Mesenchymal stem cell (in vitro differentiated cells and primary cell): ENCODE measurements around the gene SPHK2.
A peak's percentile ranks its signal among the peaks of the same experiment; 100 is the strongest.
"Not testable (repeated sequence)": the region's sequence is repeated elsewhere in the genome, so short reads cannot be mapped to it uniquely, and the experiment has no call there.

Experiments
- DNase-seq: peaks from one replicate; pipeline ENCODE4 v3.0.0-alpha.2; 2013
- H2AFZ ChIP-seq: one replicate; pipeline ENCODE4 v1.6.1; 2013; ENCODE audit warnings: low read depth, mild to moderate bottlenecking, control low read depth, inconsistent platforms, low read length, moderate library complexity
- H2AK5ac ChIP-seq: 2 replicates; pipeline ENCODE4 v1.6.1; 2013; ENCODE audit warnings: low read length, moderate library complexity, mild to moderate bottlenecking, inconsistent platforms; ENCODE audit not compliant: severe bottlenecking
- H2BK120ac ChIP-seq: one replicate; pipeline ENCODE4 v1.6.1; 2013; ENCODE audit warnings: low read depth, mild to moderate bottlenecking, inconsistent platforms, low read length, moderate library complexity
- H2BK12ac ChIP-seq, 2 experiments: one replicate each; pipeline ENCODE4 v1.6.1; 2013; ENCODE audit warnings: inconsistent platforms in 2 of 2, low read length in 2 of 2, mild to moderate bottlenecking in 2 of 2, moderate library complexity in 2 of 2, control low read depth in 1 of 2
- H2BK15ac ChIP-seq: one replicate; pipeline ENCODE4 v1.6.1; 2013; ENCODE audit warnings: mild to moderate bottlenecking, low read depth, inconsistent platforms; ENCODE audit not compliant: poor library complexity, severe bottlenecking
- H2BK5ac ChIP-seq: 2 replicates; pipeline ENCODE4 v1.6.1; 2013; ENCODE audit warnings: low read depth, mild to moderate bottlenecking, low read length, control low read depth, inconsistent platforms; ENCODE audit not compliant: poor library complexity, severe bottlenecking
- H3K14ac ChIP-seq, 2 experiments: one replicate each; pipeline ENCODE4 v1.6.1; 2013; ENCODE audit warnings: inconsistent platforms in 2 of 2, low read length in 2 of 2, control low read depth in 1 of 2, mild to moderate bottlenecking in 1 of 2, moderate library complexity in 1 of 2
- H3K18ac ChIP-seq, 2 experiments: one replicate each; pipeline ENCODE4 v1.6.1; 2013; ENCODE audit warnings: inconsistent platforms in 2 of 2, low read length in 2 of 2, control low read depth in 1 of 2, low read depth in 1 of 2, mild to moderate bottlenecking in 1 of 2
- H3K23ac ChIP-seq, 2 experiments: one replicate each; pipeline ENCODE4 v1.6.1; 2013; ENCODE audit warnings: inconsistent platforms in 2 of 2, low read length in 2 of 2, mild to moderate bottlenecking in 2 of 2, moderate library complexity in 2 of 2, control low read depth in 1 of 2
- H3K27ac ChIP-seq: 2 replicates; pipeline ENCODE4 v1.5.1; 2013; ENCODE audit warnings: mild to moderate bottlenecking, moderate library complexity, low read length, control low read depth, inconsistent platforms; ENCODE audit not compliant: poor library complexity, severe bottlenecking
- H3K27me3 ChIP-seq, 2 experiments: 2 replicates each; pipeline versions ENCODE4 v1.6.1 to v1.7.0; 2013; ENCODE audit warnings: low read length in 2 of 2, mild to moderate bottlenecking in 2 of 2, moderate library complexity in 2 of 2, control low read depth in 1 of 2, inconsistent platforms in 1 of 2; ENCODE audit not compliant: control insufficient read depth in 1 of 2, insufficient read depth in 1 of 2
- H3K36me3 ChIP-seq, 2 experiments: 2 replicates each; pipeline versions ENCODE4 v1.6.1 to v1.7.0; 2013; ENCODE audit warnings: low read length in 2 of 2, control low read depth in 1 of 2, inconsistent platforms in 1 of 2, low read depth in 1 of 2, mild to moderate bottlenecking in 1 of 2; ENCODE audit not compliant: insufficient read depth in 2 of 2, control insufficient read depth in 1 of 2
- H3K4ac ChIP-seq, 2 experiments: one replicate each; pipeline ENCODE4 v1.6.1; 2013; ENCODE audit warnings: inconsistent platforms in 2 of 2, low read length in 2 of 2, mild to moderate bottlenecking in 2 of 2, moderate library complexity in 2 of 2, control low read depth in 1 of 2, low read depth in 1 of 2
- H3K4me1 ChIP-seq: 2 replicates; pipeline ENCODE4 v1.6.1; 2013; ENCODE audit warnings: low read depth, low read length, control low read depth; ENCODE audit not compliant: control insufficient read depth, insufficient read depth
- H3K4me2 ChIP-seq: 2 replicates; pipeline ENCODE4 v1.6.1; 2013; ENCODE audit warnings: low read length, mild to moderate bottlenecking, inconsistent platforms; ENCODE audit not compliant: poor library complexity, severe bottlenecking
- H3K4me3 ChIP-seq, 2 experiments: 2 replicates each; pipeline versions ENCODE4 v1.5.1 to v1.7.0; 2013; ENCODE audit warnings: low read length in 2 of 2, mild to moderate bottlenecking in 2 of 2, control low read depth in 1 of 2, low read depth in 1 of 2; ENCODE audit not compliant: insufficient read depth in 1 of 2
- H3K79me1 ChIP-seq: replicated peaks from 2 replicates; pipeline ENCODE4 v1.6.1; 2013; ENCODE audit warnings: mild to moderate bottlenecking, control low read depth, low read length, inconsistent platforms; ENCODE audit not compliant: poor library complexity, severe bottlenecking
- H3K9ac ChIP-seq: 2 replicates; pipeline ENCODE4 v1.7.0; 2013; ENCODE audit warnings: mild to moderate bottlenecking, low read length, moderate library complexity
- H3K9me3 ChIP-seq: 2 replicates; pipeline ENCODE4 v1.7.0; 2013; ENCODE audit warnings: mild to moderate bottlenecking, low read length; ENCODE audit not compliant: control insufficient read depth
- H4K8ac ChIP-seq: one replicate; pipeline ENCODE4 v1.6.1; 2013; ENCODE audit warnings: inconsistent platforms, mild to moderate bottlenecking, low read length, moderate library complexity
- H4K91ac ChIP-seq: one replicate; pipeline ENCODE4 v1.6.1; 2013; ENCODE audit warnings: mild to moderate bottlenecking, low read length, inconsistent platforms
- WGBS: methylation state at CpG from one replicate; pipeline ENCODE4 v1.1.7; 2013; ENCODE audit warnings: mixed read lengths; 5-methylcytosine and 5-hydroxymethylcytosine counted together

The SPHK2 gene

GRCh38 chr19:48629599-48630295, 10.4 kb downstream of the SPHK2 start:
- WGBS: 40% methylated on average over 48 of the region's 48 CpGs
- Histone ChIP-seq H3K4me3 (no peak overlapping the region), H2BK120ac (peak overlapping the region; percentile 76), H3K4me1 (peaks cover 51% of the 10 kb centered on the region), H2BK15ac (peak overlapping the region; percentile 30), H2AK5ac (no peak overlapping the region), H2AFZ (no peak overlapping the region), H4K8ac (peak overlapping the region; percentile 85), H3K79me1 (peaks cover 11% of the 10 kb centered on the region), H3K27me3 (no peaks in the 10 kb centered on the region), H3K36me3 (peaks cover 29 to 40% of the 10 kb centered on the region in 2 experiments), H3K9me3 (no peaks in the 10 kb centered on the region), H3K18ac (peak overlapping the region; percentile 46 to 49), H3K27ac (no peak overlapping the region), H3K4ac (peak overlapping the region; percentile 3 to 46), H4K91ac (peak overlapping the region; percentile 56), H2BK5ac (no peak overlapping the region), H3K14ac (no peak overlapping the region), H3K23ac (no peak overlapping the region), H3K9ac (no peak overlapping the region), H2BK12ac (peak overlapping the region; percentile 51 to 57), H3K4me2 (no peak overlapping the region)
- peak; percentile 71 for DNase-seq

GRCh38 chr19:48630296-48631063, 11.2 kb downstream of the SPHK2 start:
- Histone ChIP-seq H4K8ac (peak overlapping the region; percentile 85), H3K4me1 (peaks cover 54% of the 10 kb centered on the region), H3K9ac (no peak overlapping the region), H2BK120ac (peak overlapping the region; percentile 76), H2AK5ac (no peak overlapping the region), H3K18ac (peak overlapping the region; percentile 57 to 77), H3K4me2 (peak overlapping the region; percentile 59), H3K79me1 (peaks cover 5% of the 10 kb centered on the region), H3K36me3 (peaks cover 29 to 40% of the 10 kb centered on the region in 2 experiments), H3K23ac (peak overlapping the region in 1 of 2 experiments; percentile 86), H2AFZ (peak overlapping the region; percentile 6), H3K9me3 (no peaks in the 10 kb centered on the region), H3K4ac (peak overlapping the region; percentile 10 to 40), H3K14ac (peak overlapping the region in 1 of 2 experiments; percentile 31), H3K27me3 (no peaks in the 10 kb centered on the region), H2BK15ac (peak overlapping the region; percentile 50), H3K4me3 (no peak overlapping the region), H2BK5ac (no peak overlapping the region), H3K27ac (no peak overlapping the region), H4K91ac (peak overlapping the region; percentile 71), H2BK12ac (peak overlapping the region; percentile 30 to 57)
- peak; percentile 73 for DNase-seq
- WGBS: 5% methylated on average over 39 of the region's 47 CpGs

GRCh38 chr19:48631225-48631624, 11.9 kb downstream of the SPHK2 start:
- no peak overlapping the region for H3K4me2 ChIP-seq
- peak overlapping the region; percentile 25 to 40 for H3K4ac ChIP-seq
- peak overlapping the region in 1 of 2 experiments; percentile 1 for H2BK12ac ChIP-seq
- H3K18ac ChIP-seq: peak overlapping the region; percentile 57 to 77
- H3K79me1 ChIP-seq: peaks cover under 1% of the 10 kb centered on the region
- no peaks in the 10 kb centered on the region for H3K9me3 ChIP-seq
- H3K23ac ChIP-seq: no peak overlapping the region
- 76% methylated on average over 3 of the region's 3 CpGs for WGBS
- H3K27me3 ChIP-seq: peaks cover 0 to 4% of the 10 kb centered on the region in 2 experiments
- peak overlapping the region; percentile 22 for H4K8ac ChIP-seq
- H2BK120ac ChIP-seq: peak overlapping the region; percentile 21
- H3K4me3 ChIP-seq: no peak overlapping the region
- H3K9ac ChIP-seq: no peak overlapping the region
- H3K14ac ChIP-seq: no peak overlapping the region
- H2BK5ac ChIP-seq: no peak overlapping the region
- no peak overlapping the region for H2AFZ ChIP-seq
- H3K27ac ChIP-seq: no peak overlapping the region
- H3K4me1 ChIP-seq: peaks cover 56% of the 10 kb centered on the region
- peak overlapping the region; percentile 7 for H2AK5ac ChIP-seq
- H3K36me3 ChIP-seq: peaks cover 25 to 33% of the 10 kb centered on the region in 2 experiments
- H4K91ac ChIP-seq: peak overlapping the region; percentile 57
- DNase-seq: no peak
- H2BK15ac ChIP-seq: no peak overlapping the region

GRCh38 chr19:48632286-48632685, 13.0 kb downstream of the SPHK2 start:
- H3K27me3 ChIP-seq, H3K9me3 ChIP-seq, H2AK5ac ChIP-seq, H4K8ac ChIP-seq, H3K79me1 ChIP-seq, H3K14ac ChIP-seq, H3K27ac ChIP-seq, H3K4ac ChIP-seq, H2BK15ac ChIP-seq, H3K4me2 ChIP-seq, H2AFZ ChIP-seq, H2BK5ac ChIP-seq, H3K23ac ChIP-seq, DNase-seq: not testable (repeated sequence)
- WGBS: 93% methylated on average over 11 of the region's 11 CpGs
- Histone ChIP-seq H3K18ac (peak overlapping the region in 1 of 2 experiments; percentile 52), H2BK12ac (peak overlapping the region in 1 of 2 experiments; percentile 97), H4K91ac (peak overlapping the region; percentile 69), H3K4me3 (peak overlapping the region in 1 of 2 experiments; percentile 38), H3K36me3 (peaks cover 20 to 30% of the 10 kb centered on the region in 2 experiments), H3K4me1 (peaks cover 61% of the 10 kb centered on the region), H3K9ac (peak overlapping the region; percentile 69), H2BK120ac (peak overlapping the region; percentile 40)
